DMS153 treated with DMSO at 0.1 percent for 48 hours (cell line): ENCODE results near the gene EIF4G3.
"Not testable (repeated sequence)": the region's sequence is repeated elsewhere in the genome, so short reads cannot be mapped to it uniquely, and the experiment has no call there.

Source experiments
- DNase-seq: peaks from one replicate; lab custom pipeline; 2025; ENCODE audit not compliant: unreplicated experiment; lab: John Stamatoyannopoulos, UW

EIF4G3 gene

GRCh38 chr1:20887246-20887645, 289.5 kb downstream of the EIF4G3 start:
- no peak for DNase-seq

DNA sequence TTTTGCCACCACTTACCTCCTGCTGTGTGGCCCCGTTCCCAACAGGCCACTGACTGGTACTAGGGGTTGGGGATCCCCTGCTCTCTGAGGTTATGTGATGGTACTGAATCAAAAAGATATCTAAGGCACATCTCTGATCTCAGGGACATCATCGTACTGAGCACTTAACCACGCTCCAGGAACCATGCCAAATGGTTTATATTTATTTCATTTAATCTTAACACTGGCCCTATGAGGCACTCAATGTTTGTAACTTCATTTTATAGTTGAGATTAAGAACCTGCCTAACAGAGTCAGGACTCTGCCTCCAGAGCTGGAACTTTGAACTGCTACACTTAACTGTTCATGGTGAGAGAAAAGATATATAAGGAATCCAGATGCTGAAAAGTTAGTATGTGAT, 291.6 kb downstream of the EIF4G3 start:
- no peak for DNase-seq

GRCh38 chr1:20884513-20884912, 292.2 kb downstream of the EIF4G3 start:
- no peak for DNase-seq

DNA sequence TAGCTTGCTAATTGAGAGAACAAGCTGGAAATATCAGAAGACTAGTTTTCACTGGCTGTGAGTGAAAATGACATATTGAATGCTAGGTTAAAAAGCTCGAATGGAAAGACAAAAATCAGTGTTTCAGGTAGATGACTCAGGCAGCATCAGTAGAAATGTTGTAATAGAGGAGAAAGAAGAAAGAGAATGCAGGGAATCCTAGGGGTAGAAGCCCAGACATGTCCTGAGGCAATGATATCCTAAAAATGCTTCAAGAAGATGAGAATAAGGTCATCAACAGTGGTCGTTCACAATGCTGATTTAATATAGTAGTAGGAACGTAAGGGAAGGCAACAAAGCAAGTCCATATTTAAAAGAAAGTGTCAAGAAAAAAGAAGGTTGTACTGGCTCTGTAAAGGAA, 292.9 kb downstream of the EIF4G3 start:
- no peak for DNase-seq

DNA sequence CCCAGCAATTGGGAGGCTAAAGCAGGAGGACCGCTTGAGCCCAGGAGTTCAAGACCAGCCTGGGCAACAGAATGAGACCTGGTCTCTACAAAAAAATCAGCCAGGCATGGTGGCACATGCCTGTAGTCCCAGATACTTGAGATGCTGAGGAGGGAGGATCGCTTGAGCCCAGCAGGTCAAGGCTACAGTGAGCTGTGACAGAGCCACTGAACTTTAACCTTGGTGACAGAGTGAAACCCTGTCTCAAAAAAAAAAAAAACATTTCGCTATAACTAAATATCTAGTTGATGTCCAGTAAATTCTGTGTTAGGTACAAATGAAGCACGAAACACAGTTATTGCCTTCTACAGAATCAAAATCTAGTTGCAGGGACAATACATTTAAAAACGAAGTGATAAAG, 293.9 kb downstream of the EIF4G3 start:
- DNase-seq = no peak

DNA sequence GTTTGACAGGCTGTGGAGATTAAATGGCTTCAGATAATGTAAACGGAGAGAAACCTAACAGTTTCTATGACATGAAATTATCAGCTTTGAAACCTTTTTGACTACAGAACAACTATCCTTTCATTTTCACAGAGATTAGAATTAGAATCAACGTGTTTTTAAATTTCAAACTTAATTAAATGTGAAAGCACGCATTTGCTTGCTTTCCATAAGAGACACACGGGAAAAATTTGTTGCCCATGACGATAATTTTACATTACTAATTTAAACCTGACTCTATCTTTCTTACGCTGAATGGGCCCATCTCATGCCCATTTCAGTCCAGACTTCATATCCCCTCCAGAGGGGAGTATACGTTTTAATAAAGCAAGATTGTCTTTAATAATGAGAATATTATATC, 297.9 kb downstream of the EIF4G3 start:
- DNase-seq = no peak

GRCh38 chr1:20875198-20875973, 301.3 kb downstream of the EIF4G3 start:
- DNase-seq = no peak

- DNase-seq = no peak
These were observed 303.4 kb downstream of the EIF4G3 start for GRCh38 chr1:20873311-20873710.

GRCh38 chr1:20871419-20871818, 305.3 kb downstream of the EIF4G3 start:
- DNase-seq = no peak

DNA sequence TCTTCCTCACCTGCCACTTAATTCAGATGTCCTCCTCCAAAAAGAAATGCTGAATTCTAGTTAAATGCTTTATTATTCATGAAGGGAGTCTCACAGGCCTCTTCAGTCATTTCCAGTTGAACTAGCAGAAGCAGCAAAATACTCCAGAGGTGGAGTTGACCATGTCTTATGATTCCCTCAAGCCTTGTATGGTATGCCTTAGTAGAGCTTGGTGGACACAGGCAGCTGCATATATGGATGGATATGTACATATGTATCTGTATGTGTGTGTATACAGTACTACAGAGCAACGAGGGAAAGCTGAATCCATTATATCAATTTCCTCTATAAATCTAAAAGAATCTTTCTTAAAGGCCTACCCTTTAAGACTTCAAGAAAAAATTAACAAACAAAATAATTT, 306.0 kb downstream of the EIF4G3 start:
- DNase-seq = no peak

- DNase-seq = no peak
These were observed 308.4 kb downstream of the EIF4G3 start for GRCh38 chr1:20868263-20868662.

DNA sequence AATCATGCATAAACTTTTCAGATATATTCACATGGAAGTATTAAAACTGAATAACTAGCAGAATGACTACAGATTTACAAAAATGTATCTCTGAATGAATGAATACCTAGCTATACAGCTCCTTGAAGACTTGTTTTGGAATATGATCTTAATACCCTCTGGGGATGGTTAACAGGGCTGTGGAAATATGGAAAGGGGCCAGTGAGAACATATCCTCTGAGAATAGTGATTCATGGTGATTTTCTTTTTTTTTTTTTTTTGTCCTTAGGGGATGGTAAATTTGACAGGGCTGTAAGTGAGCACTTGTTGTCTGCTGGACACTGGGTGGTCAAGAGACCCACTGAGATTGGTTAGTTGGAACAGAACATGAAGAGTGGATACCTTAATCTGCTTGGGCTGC, 308.9 kb downstream of the EIF4G3 start:
- no peak for DNase-seq

GRCh38 chr1:20867062-20867461, 309.6 kb downstream of the EIF4G3 start:
- no peak for DNase-seq

- DNase-seq = no peak
These were observed 311.7 kb downstream of the EIF4G3 start for GRCh38 chr1:20865001-20865400.

DNA sequence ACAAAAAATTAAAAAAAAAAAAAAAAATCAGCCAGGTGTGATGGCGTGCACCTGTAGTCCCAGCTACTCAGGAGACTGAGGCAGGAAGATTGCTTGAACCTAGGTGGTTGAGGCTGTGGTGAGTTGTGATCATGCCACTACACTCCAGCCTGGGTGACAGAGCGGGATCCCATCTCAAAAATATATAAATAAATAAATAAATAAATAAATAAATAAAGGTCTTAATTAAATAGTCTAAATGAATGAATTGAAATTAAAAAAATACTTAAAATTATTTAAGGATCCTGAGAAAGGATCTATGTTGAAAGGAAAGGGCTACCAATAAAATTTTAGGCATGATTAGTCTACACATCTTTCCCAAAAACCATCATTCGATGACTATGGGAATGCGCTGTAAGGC, 322.2 kb downstream of the EIF4G3 start:
- DNase-seq = no peak

DNA sequence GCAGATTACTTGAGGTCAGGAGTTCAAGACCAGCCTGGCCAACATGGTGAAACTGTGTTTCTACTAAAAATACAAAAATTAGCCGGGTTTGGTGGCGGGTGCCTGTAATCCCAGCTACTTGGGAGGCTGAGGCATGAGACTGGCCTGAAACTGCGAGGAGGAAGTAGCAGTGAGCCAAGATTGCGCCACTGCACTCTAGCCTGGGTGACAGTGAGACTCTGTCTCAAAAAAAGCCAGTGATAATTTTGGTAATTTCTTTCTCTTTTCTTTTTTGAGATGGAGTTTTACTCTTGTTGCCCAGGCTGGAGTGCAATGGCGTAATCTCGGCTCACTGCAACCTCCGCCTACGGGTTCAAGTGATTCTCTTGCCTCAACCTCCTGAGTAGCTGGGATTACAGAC, 324.9 kb downstream of the EIF4G3 start:
- DNase-seq = not testable (repeated sequence)

DNA sequence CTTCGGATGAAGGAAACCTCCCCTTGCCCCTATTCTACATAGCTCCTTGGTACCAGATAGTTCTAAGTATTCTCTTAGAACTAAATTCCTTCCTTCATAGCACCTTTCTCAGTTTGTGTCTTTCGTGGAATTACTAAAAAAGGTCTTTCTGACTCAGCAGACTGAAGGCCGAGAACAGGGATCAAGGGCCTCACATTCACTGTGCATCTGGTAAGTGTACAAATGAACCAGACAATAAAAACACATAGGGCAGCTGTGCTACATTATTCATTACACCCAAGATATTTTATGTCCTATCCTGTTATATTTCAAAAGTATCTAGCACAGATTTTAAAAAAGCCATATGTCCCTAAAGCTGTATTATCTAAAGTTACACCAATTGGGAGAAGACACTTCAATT, 326.7 kb downstream of the EIF4G3 start:
- DNase-seq = no peak

- DNase-seq = no peak
These were observed 327.6 kb downstream of the EIF4G3 start for GRCh38 chr1:20849100-20849499.

DNA sequence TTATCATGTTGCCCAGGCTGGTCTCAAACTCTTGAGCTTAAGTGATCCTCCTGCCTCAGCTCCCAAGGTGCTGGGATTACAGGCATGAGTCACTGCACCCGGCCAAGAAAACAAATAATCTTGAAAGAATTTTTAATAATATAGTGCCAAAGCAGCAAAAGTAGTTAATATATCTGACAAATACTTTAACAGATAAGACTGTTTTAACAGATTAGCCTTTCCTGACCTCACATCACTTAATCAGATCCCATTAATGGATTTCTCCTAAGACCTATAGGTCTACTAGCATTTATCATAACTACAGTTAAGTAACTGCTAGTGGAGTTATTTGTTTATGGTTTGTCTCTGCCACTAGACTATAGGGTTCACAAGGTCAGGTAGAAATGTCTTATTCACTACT, 328.5 kb downstream of the EIF4G3 start:
- DNase-seq = no peak

DNA sequence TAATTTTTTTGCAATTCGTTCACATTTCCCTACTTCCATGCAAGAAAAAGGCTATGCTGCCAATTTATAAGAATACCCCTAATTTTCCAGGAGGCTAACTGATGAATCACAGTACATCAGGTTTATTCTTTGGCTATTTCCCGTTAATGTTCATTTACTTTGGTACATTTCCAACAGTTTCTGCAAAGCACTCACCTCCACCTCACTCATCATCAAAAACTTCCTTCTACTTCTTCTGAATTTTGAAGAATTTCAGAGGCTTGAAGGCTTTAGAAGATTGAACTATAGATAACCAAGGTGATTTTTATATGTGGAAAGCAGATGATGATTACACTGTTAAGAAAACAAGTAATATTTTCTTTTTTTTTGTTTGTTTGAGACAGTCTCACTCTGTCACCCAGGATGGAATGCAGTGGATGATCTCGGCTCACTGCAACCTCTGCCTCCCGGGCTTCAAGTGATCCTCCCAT, 329.1 kb downstream of the EIF4G3 start:
- DNase-seq = no peak

GRCh38 chr1:20846461-20847374, 330.0 kb downstream of the EIF4G3 start:
- DNase-seq = no peak

DNA sequence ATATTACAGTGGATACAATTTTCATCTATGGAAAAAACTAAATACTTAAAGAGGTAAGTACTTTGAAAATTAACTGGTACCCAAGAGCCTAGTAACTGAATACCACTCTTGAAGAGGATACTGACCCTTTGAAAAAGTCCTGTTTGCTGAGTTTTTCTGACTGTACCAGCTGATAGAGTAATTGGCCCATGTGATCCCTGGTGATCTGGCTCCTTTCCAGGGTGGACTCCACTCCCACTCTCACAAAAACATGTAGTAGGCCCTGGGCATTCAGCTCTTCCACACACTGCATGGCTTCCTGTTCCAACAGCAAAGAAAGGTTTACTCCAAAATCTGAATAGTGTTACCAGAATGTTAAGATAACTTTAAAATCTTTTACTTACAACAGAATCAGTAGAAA, 336.0 kb downstream of the EIF4G3 start:
- DNase-seq = no peak
